Measurements from ENCODE around the gene GPR26.

- TF ChIP-seq KLF9 (tag by site-specific recombination; IDR thresholded peaks at IDR 0.05; ENCODE audit: low read depth), result no peak
- no peak for TF ChIP-seq CTCF (tag by site-specific recombination; IDR thresholded peaks at IDR 0.05)
- TF ChIP-seq ZNF837 (tag by site-specific recombination; IDR thresholded peaks at IDR 0.05), result no peak
- no peak for TF ChIP-seq RBAK (tag by site-specific recombination; IDR thresholded peaks at IDR 0.05)
- TF ChIP-seq ZIC2 (tag by site-specific recombination; IDR thresholded peaks at IDR 0.05), result no peak
- TF ChIP-seq ZNF121 (tag by site-specific recombination; IDR thresholded peaks at IDR 0.05), result no peak
- TF ChIP-seq ZNF830 (tag by site-specific recombination; IDR thresholded peaks at IDR 0.05; ENCODE audit: low read depth), result no peak
- no peak for TF ChIP-seq ATF2 (tag by site-specific recombination; IDR thresholded peaks at IDR 0.05; ENCODE audit: low read depth)
- no peak for TF ChIP-seq ZNF510 (tag by site-specific recombination; IDR thresholded peaks at IDR 0.05; ENCODE audit: insufficient replicate concordance)
- no peak for TF ChIP-seq TCF7L2 (IDR thresholded peaks at IDR 0.05; ENCODE audit: borderline replicate concordance, low read depth, low read length)
- no peak for TF ChIP-seq ZBTB49 (tag by site-specific recombination; IDR thresholded peaks at IDR 0.05; ENCODE audit: low read depth)
- TF ChIP-seq MYNN (tag by site-specific recombination; IDR thresholded peaks at IDR 0.05; ENCODE audit: borderline replicate concordance), result no peak
- no peak for TF ChIP-seq ZSCAN30 (tag by site-specific recombination; IDR thresholded peaks at IDR 0.05)
Observed at GRCh38 chr10:123642293-123642692, 23.9 kb upstream of the GPR26 start.

Measured in HEK293 (cell line).